ENCODE data around the gene THPO.

THPO gene

GRCh38 chr3:184362668-184363546 lies 15.1 kb downstream of the THPO start:
- peak; percentile 99 for DNase-seq (ENCODE audit: low read depth)

- DNase-seq (ENCODE audit: low read depth), result peak; percentile 72
Observed at GRCh38 chr3:184361932-184362667, 15.9 kb downstream of the THPO start.

GRCh38 chr3:184361532-184361931 lies 16.5 kb downstream of the THPO start, which contains the start of the genes CLCN2 and POLR2H:
Gene CLCN2, minus strand, starts transcription at chr3:184361605. Its CDS starts 126 bp downstream, at chr3:184361479.
Gene POLR2H, plus strand, starts transcription at chr3:184361710. Its CDS starts 1,783 bp downstream, at chr3:184363493.
- DNase-seq (ENCODE audit: low read depth), result peak; percentile 65

GRCh38 chr3:184360929-184361531 lies 17.0 kb downstream of the THPO start:
- DNase-seq (ENCODE audit: low read depth), result no peak

- no peak for DNase-seq (ENCODE audit: low read depth)
Observed at GRCh38 chr3:184360070-184360928, 17.7 kb downstream of the THPO start.

- no peak for DNase-seq (ENCODE audit: low read depth)
Observed at GRCh38 chr3:184359610-184360009, 18.4 kb downstream of the THPO start.

- no peak for DNase-seq (ENCODE audit: low read depth)
Observed at GRCh38 chr3:184358921-184359350, 19.1 kb downstream of the THPO start.

- DNase-seq (ENCODE audit: low read depth), result no peak
Observed at GRCh38 chr3:184358124-184358767, 19.8 kb downstream of the THPO start.

- no peak for DNase-seq (ENCODE audit: low read depth)
Observed at GRCh38 chr3:184357248-184358123, 20.5 kb downstream of the THPO start.

GRCh38 chr3:184355261-184356040 lies 22.6 kb downstream of the THPO start:
- peak; percentile 23 for DNase-seq (ENCODE audit: low read depth)

GRCh38 chr3:184354754-184355153 lies 23.3 kb downstream of the THPO start:
- DNase-seq (ENCODE audit: low read depth), result no peak

GRCh38 chr3:184354121-184354728 lies 23.8 kb downstream of the THPO start:
- peak; percentile 51 for DNase-seq (ENCODE audit: low read depth)

GRCh38 chr3:184353546-184353941 lies 24.5 kb downstream of the THPO start:
- DNase-seq (ENCODE audit: low read depth), result no peak

- DNase-seq (ENCODE audit: low read depth), result no peak
Observed at GRCh38 chr3:184352897-184353545, 25.0 kb downstream of the THPO start.

GRCh38 chr3:184352149-184352785 lies 25.7 kb downstream of the THPO start:
- DNase-seq (ENCODE audit: low read depth), result no peak

- no peak for DNase-seq (ENCODE audit: low read depth)
Observed at GRCh38 chr3:184351511-184352148, 26.4 kb downstream of the THPO start.

GRCh38 chr3:184350618-184351017 lies 27.4 kb downstream of the THPO start:
- no peak for DNase-seq (ENCODE audit: low read depth)
